Stimulated activated CD8-positive, alpha-beta memory T cell treated with anti-CD3 and anti-CD28 coated beads, Interleukin-2, amount 100 ng/mL, for 1 hour (primary cell): ENCODE data around the gene ALG3.
A peak's percentile ranks its signal among the peaks of the same experiment; 100 is the strongest.

Source experiments
- DNase-seq, 2 donors: peaks; one replicate each; pipeline ENCODE4 v3.0.0-alpha.2; 2020; ENCODE audit warnings: low read depth in 2 of 2

ALG3 gene

GRCh38 chr3:184235381-184236032, 13.3 kb downstream of the ALG3 start:
- DNase-seq: no peak

GRCh38 chr3:184234671-184235380, 13.9 kb downstream of the ALG3 start:
- DNase-seq: no peak

GRCh38 chr3:184234224-184234623, 14.5 kb downstream of the ALG3 start:
- no peak for DNase-seq

GRCh38 chr3:184233127-184233843, 15.5 kb downstream of the ALG3 start:
- DNase-seq: no peak

- no peak for DNase-seq
Observed at GRCh38 chr3:184231671-184232070, 17.1 kb downstream of the ALG3 start.

GRCh38 chr3:184230603-184231528, 17.9 kb downstream of the ALG3 start:
- no peak for DNase-seq

- DNase-seq: no peak
Observed at GRCh38 chr3:184230081-184230602, 18.6 kb downstream of the ALG3 start.

GRCh38 chr3:184229394-184230080, 19.2 kb downstream of the ALG3 start, which contains the start of gene VWA5B2:
Gene VWA5B2, plus strand, starts transcription at chr3:184229585. Its CDS starts 944 bp downstream, at chr3:184230529.
- peak; percentile 46 to 64 for DNase-seq

GRCh38 chr3:184228376-184229137, 20.2 kb downstream of the ALG3 start:
- DNase-seq: no peak

- DNase-seq: peak; percentile 19 to 22
Observed at GRCh38 chr3:184227481-184227935, 21.3 kb downstream of the ALG3 start.

GRCh38 chr3:184223946-184224345, 24.8 kb downstream of the ALG3 start:
- no peak for DNase-seq

GRCh38 chr3:184222521-184222920, 26.2 kb downstream of the ALG3 start:
- no peak for DNase-seq

GRCh38 chr3:184218814-184219213, 29.9 kb downstream of the ALG3 start:
- no peak for DNase-seq

GRCh38 chr3:184211718-184212117, 37.0 kb downstream of the ALG3 start:
- DNase-seq: no peak

- no peak for DNase-seq
Observed at GRCh38 chr3:184211297-184211696, 37.5 kb downstream of the ALG3 start.

- DNase-seq: no peak
Observed at GRCh38 chr3:184209146-184209923, 39.4 kb downstream of the ALG3 start.

GRCh38 chr3:184203526-184203925, 45.2 kb downstream of the ALG3 start:
- DNase-seq: no peak

GRCh38 chr3:184200825-184201224, 47.9 kb downstream of the ALG3 start:
- DNase-seq: no peak

- DNase-seq: no peak
Observed at GRCh38 chr3:184198509-184198908, 50.3 kb downstream of the ALG3 start.
